Kidney epithelial cell (primary cell): ENCODE results near the gene RSL1D1. TPM values are rescaled to one million over a fixed set of nuclear protein-coding genes. Genes with fewer than 3 reads are reported as not detected.

Experiments
- DNase-seq: peaks from one replicate; pipeline ENCODE4 v3.0.0-alpha.2; 2010; ENCODE audit warnings: low read depth
- H3K27me3 ChIP-seq: 2 replicates; pipeline ENCODE4 v1.6.0; 2011; ENCODE audit warnings: low read length; ENCODE audit not compliant: control insufficient read depth, insufficient read depth
- H3K36me3 ChIP-seq: 2 replicates; pipeline ENCODE4 v1.5.1; 2011; ENCODE audit warnings: low read length; ENCODE audit not compliant: control insufficient read depth, insufficient read depth
- H3K4me3 ChIP-seq: 2 replicates; pipeline ENCODE4 v1.5.1; 2011; ENCODE audit warnings: low read depth, mild to moderate bottlenecking, control low read depth, low read length
- CTCF ChIP-seq: IDR thresholded peaks from 2 replicates; pipeline ENCODE4 v1.5.1; 2011; ENCODE audit warnings: mild to moderate bottlenecking, moderate library complexity, low read length, control low read depth, inconsistent platforms; ENCODE audit not compliant: insufficient read depth, poor library complexity, severe bottlenecking
- total RNA-seq: library from RNA; depleted of rRNA; stranded (reverse); fragments of >200 nt; gene quantifications from 2 replicates; pipeline ENCODE4 v1.2.3, GENCODE V29; 2015

The RSL1D1 gene
- total RNA-seq, 1 donor from 2014 or later = 240 TPM

- H3K36me3 ChIP-seq = no peaks in the 10 kb centered on the region
- no peak for TF ChIP-seq CTCF
- no peaks in the 10 kb centered on the region for H3K27me3 ChIP-seq
- no peak overlapping the region for H3K4me3 ChIP-seq
- DNase-seq = no peak
Observed at GRCh38 chr16:11890231-11890965, 39.1 kb upstream of the RSL1D1 start.

GRCh38 chr16:11886881-11887280, 35.5 kb upstream of the RSL1D1 start:
- Histone ChIP-seq H3K4me3 (no peak overlapping the region), H3K36me3 (no peaks in the 10 kb centered on the region), H3K27me3 (no peaks in the 10 kb centered on the region)
- TF ChIP-seq CTCF = no peak
- DNase-seq = no peak

DNA sequence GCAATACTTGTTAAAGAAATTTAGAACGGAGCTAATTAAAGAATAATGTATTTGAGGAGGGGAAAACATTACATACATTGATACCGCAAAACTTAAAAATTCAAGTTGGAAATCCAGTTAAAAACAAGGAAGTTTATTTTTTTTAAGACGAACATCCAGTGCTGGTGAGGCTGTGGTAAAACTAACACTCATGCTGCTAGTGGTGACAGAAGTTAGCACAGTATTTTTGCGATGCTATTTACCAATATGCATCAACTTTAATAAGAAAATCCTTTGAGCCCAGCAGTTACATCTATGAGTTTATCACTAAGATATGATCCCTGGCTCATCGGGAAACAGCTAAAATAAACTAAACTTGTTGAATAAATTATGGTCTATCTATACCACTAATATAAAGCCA, 32.7 kb upstream of the RSL1D1 start:
- Histone ChIP-seq H3K4me3 (no peak overlapping the region), H3K36me3 (peaks cover 2% of the 10 kb centered on the region), H3K27me3 (no peaks in the 10 kb centered on the region)
- no peak for DNase-seq
- no peak for TF ChIP-seq CTCF

DNA sequence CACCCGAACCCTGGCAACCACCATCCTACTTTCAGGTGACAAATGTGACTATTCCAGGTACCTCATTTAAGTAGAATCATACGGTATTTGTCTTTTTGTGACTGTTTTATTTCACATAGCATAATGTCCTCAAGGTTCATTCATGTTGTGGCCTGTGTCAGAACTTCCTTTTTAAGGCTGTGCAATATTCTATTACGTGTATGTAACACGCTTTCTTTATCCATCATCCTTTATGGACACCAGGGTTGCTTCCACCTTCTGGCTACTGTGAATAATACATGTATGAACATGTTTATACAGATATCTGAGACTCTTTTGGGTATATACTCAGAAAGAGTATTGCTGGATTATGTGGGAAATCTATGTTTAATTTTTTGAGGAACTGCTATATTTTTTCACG, 28.7 kb upstream of the RSL1D1 start:
- H3K27me3 ChIP-seq = no peaks in the 10 kb centered on the region
- TF ChIP-seq CTCF = no peak
- peaks cover 2% of the 10 kb centered on the region for H3K36me3 ChIP-seq
- no peak overlapping the region for H3K4me3 ChIP-seq
- DNase-seq = no peak

GRCh38 chr16:11877374-11877773, 26.0 kb upstream of the RSL1D1 start:
- Histone ChIP-seq H3K36me3 (peaks cover 2% of the 10 kb centered on the region), H3K4me3 (no peak overlapping the region), H3K27me3 (no peaks in the 10 kb centered on the region)
- TF ChIP-seq CTCF = no peak
- no peak for DNase-seq

- peaks cover 2% of the 10 kb centered on the region for H3K36me3 ChIP-seq
- DNase-seq = no peak
- H3K4me3 ChIP-seq = no peak overlapping the region
- no peaks in the 10 kb centered on the region for H3K27me3 ChIP-seq
- no peak for TF ChIP-seq CTCF
Observed at GRCh38 chr16:11876306-11876705, 25.0 kb upstream of the RSL1D1 start.
